ENCODE results near the gene KAT6B. TPM values are rescaled to one million over a fixed set of nuclear protein-coding genes. Genes with fewer than 3 reads are reported as not detected.

KAT6B gene
- polyA plus RNA-seq, 1 donor from 2014 or later, result 11.5 TPM

DNA sequence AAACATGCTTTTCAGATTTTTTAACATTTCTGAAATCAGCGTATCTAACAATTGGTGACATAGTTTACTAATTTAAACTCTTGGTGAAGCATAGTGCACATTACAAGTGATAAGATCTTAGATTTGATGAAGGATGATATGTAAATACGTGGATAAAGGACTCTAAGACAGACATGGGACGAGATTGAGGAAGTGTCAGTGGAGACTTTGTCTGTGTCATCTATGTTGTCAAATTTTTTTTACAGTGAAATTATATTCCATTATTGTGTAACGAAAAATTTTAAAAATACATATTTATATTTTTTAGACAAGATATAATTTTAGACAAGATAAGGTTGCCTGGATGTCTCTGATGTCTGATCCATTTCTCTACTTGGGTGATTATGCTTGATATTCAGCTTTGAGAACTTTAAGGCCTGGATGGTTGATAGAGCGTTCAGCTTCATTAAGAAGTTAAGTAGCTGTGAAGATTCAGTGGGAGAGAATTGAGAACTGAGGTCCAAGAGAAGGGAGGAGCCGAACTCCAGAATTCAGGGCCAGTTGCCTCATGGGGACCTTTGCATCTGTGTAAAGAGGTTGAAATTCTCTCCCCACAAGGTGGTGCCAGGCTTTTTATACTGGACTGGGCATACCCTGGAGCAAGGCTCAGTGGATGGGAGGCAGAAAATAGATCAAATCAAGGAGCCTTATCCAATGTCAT is 62.7 kb downstream of the KAT6B start:
- H3K9ac ChIP-seq (ENCODE audit: low read length), result no peak overlapping the region
- H3K27ac ChIP-seq (ENCODE audit: low read length), result no peak overlapping the region
- H3K27me3 ChIP-seq (ENCODE audit: insufficient read depth, low read depth, low read length), result no peaks in the 10 kb centered on the region
- no peaks in the 10 kb centered on the region for H3K36me3 ChIP-seq (ENCODE audit: insufficient read depth, low read length)
- H3K9me3 ChIP-seq (ENCODE audit: low read length), result no peaks in the 10 kb centered on the region
- TF ChIP-seq TAF1 (IDR thresholded peaks at IDR 0.05; ENCODE audit: low read depth), result no peak
- TF ChIP-seq MXI1 (conservative IDR thresholded peaks at IDR 0.05; ENCODE audit: poor library complexity, severe bottlenecking), result no peak
- TF ChIP-seq, protein P1, sequence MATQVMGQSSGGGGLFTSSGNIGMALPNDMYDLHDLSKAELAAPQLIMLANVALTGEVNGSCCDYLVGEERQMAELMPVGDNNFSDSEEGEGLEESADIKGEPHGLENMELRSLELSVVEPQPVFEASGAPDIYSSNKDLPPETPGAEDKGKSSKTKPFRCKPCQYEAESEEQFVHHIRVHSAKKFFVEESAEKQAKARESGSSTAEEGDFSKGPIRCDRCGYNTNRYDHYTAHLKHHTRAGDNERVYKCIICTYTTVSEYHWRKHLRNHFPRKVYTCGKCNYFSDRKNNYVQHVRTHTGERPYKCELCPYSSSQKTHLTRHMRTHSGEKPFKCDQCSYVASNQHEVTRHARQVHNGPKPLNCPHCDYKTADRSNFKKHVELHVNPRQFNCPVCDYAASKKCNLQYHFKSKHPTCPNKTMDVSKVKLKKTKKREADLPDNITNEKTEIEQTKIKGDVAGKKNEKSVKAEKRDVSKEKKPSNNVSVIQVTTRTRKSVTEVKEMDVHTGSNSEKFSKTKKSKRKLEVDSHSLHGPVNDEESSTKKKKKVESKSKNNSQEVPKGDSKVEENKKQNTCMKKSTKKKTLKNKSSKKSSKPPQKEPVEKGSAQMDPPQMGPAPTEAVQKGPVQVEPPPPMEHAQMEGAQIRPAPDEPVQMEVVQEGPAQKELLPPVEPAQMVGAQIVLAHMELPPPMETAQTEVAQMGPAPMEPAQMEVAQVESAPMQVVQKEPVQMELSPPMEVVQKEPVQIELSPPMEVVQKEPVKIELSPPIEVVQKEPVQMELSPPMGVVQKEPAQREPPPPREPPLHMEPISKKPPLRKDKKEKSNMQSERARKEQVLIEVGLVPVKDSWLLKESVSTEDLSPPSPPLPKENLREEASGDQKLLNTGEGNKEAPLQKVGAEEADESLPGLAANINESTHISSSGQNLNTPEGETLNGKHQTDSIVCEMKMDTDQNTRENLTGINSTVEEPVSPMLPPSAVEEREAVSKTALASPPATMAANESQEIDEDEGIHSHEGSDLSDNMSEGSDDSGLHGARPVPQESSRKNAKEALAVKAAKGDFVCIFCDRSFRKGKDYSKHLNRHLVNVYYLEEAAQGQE (IDR thresholded peaks at IDR 0.05; ENCODE audit: borderline replicate concordance), result no peak
- no peak for TF ChIP-seq SMC3 (conservative IDR thresholded peaks at IDR 0.05; ENCODE audit: poor library complexity)
- TF ChIP-seq EP300 (conservative IDR thresholded peaks at IDR 0.05; ENCODE audit: poor library complexity, severe bottlenecking), result no peak
- TF ChIP-seq, protein P2, sequence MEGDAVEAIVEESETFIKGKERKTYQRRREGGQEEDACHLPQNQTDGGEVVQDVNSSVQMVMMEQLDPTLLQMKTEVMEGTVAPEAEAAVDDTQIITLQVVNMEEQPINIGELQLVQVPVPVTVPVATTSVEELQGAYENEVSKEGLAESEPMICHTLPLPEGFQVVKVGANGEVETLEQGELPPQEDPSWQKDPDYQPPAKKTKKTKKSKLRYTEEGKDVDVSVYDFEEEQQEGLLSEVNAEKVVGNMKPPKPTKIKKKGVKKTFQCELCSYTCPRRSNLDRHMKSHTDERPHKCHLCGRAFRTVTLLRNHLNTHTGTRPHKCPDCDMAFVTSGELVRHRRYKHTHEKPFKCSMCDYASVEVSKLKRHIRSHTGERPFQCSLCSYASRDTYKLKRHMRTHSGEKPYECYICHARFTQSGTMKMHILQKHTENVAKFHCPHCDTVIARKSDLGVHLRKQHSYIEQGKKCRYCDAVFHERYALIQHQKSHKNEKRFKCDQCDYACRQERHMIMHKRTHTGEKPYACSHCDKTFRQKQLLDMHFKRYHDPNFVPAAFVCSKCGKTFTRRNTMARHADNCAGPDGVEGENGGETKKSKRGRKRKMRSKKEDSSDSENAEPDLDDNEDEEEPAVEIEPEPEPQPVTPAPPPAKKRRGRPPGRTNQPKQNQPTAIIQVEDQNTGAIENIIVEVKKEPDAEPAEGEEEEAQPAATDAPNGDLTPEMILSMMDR (IDR thresholded peaks at IDR 0.05; ENCODE audit: poor library complexity, severe bottlenecking), result no peak
- no peak overlapping the region for H3K4me2 ChIP-seq (ENCODE audit: low read length)
- H2AFZ ChIP-seq (ENCODE audit: low read depth, low read length), result no peak overlapping the region
- H3K4me3 ChIP-seq (ENCODE audit: low read length), result no peak overlapping the region
- peaks cover 34% of the 10 kb centered on the region for H3K79me2 ChIP-seq (replicated peaks; ENCODE audit: insufficient read depth, low read length)
- H3K9me2 ChIP-seq (ENCODE audit: insufficient read depth, low read length), result no peaks in the 10 kb centered on the region
- no peaks in the 10 kb centered on the region for H3F3A ChIP-seq (ENCODE audit: insufficient read depth, low read length, poor library complexity, severe bottlenecking)
- H4K20me1 ChIP-seq (ENCODE audit: insufficient read depth), result no peaks in the 10 kb centered on the region

DNA sequence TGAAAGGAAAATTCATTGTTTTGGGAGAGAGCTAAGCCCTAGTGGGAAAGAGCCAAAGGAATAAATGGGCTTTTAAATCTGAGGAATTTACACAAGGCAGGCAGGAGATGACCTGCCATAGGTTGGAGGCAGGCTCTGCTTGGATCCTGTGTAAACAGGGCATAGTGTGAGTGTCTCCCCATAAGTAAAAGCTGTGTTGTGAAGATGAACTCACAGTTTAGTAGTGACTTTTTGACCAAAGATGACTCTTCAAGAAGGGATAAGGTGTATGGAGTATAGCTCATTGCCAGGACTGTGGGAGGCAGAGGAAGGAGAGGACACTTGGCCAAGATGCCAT is 63.2 kb downstream of the KAT6B start:
- Histone ChIP-seq H3K27me3 (ENCODE audit: insufficient read depth, low read depth, low read length) (no peaks in the 10 kb centered on the region), H3K9ac (ENCODE audit: low read length) (no peak overlapping the region), H3K27ac (ENCODE audit: low read length) (no peak overlapping the region), H3K9me2 (ENCODE audit: insufficient read depth, low read length) (no peaks in the 10 kb centered on the region), H3K9me3 (ENCODE audit: low read length) (no peaks in the 10 kb centered on the region), H3K79me2 (replicated peaks; ENCODE audit: insufficient read depth, low read length) (peaks cover 32% of the 10 kb centered on the region), H3K4me2 (ENCODE audit: low read length) (no peak overlapping the region), H3F3A (ENCODE audit: insufficient read depth, low read length, poor library complexity, severe bottlenecking) (no peaks in the 10 kb centered on the region), H2AFZ (ENCODE audit: low read depth, low read length) (no peak overlapping the region), H3K4me3 (ENCODE audit: low read length) (no peak overlapping the region), H4K20me1 (ENCODE audit: insufficient read depth) (no peaks in the 10 kb centered on the region), H3K36me3 (ENCODE audit: insufficient read depth, low read length) (no peaks in the 10 kb centered on the region)
- TF ChIP-seq, protein P1 (IDR thresholded peaks at IDR 0.05; ENCODE audit: borderline replicate concordance), result no peak
- TF ChIP-seq, protein P2 (IDR thresholded peaks at IDR 0.05; ENCODE audit: poor library complexity, severe bottlenecking), result no peak
- TF ChIP-seq TAF1 (IDR thresholded peaks at IDR 0.05; ENCODE audit: low read depth) (no peak), RAD21 (conservative IDR thresholded peaks at IDR 0.05) (no peak), POLR2AphosphoS5 (IDR thresholded peaks at IDR 0.05) (no peak), MXI1 (conservative IDR thresholded peaks at IDR 0.05; ENCODE audit: poor library complexity, severe bottlenecking) (no peak), EZH2 (IDR thresholded peaks at IDR 0.05; ENCODE audit: borderline replicate concordance, insufficient read depth, low read length, poor library complexity, severe bottlenecking) (no peak), EP300 (conservative IDR thresholded peaks at IDR 0.05; ENCODE audit: poor library complexity, severe bottlenecking) (no peak), SMC3 (conservative IDR thresholded peaks at IDR 0.05; ENCODE audit: poor library complexity) (no peak)
